OCI-LY7 (cell line): ENCODE results near the gene SPRING1.

Source experiments
- CTCF ChIP-seq: fragments of 200-600 bp; sonication (generic); conservative IDR thresholded peaks from 2 replicates; pipeline ENCODE4 v1.5.1; 2014; ENCODE audit warnings: mild to moderate bottlenecking, antibody characterized with exemption, low read length, moderate library complexity, mixed read lengths
- EZH2phosphoT487 ChIP-seq: fragments of 200-600 bp; sonication (generic); IDR thresholded peaks from 2 replicates; pipeline ENCODE4 v1.6.1; 2018; ENCODE audit warnings: low read depth, borderline replicate concordance, mild to moderate bottlenecking, mixed run types, antibody characterized with exemption, low read length, moderate library complexity, mixed read lengths

DNA sequence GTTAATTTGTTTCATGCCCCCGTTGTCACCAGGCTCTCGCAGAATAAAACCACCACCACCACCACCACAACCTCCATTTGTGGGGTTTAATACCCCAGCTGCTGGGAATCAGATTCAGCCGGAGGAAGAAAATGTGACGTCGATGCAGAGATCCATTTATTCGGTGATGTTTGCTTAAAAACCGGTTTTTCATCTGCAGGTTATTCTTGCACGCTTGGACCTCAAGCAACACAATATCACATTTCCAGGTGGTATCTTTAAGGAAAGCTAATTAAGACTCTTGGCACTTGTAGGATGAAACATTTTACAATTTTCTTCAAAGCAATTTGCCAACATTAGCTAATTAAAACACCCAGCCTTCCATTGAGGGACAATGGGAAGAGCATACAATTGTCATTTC, 39.8 kb downstream of the SPRING1 start:
- TF ChIP-seq CTCF (no peak), EZH2phosphoT487 (no peak)
